ENCODE measurements around the gene NTMT1. TPM values are rescaled to one million over a fixed set of nuclear protein-coding genes. Genes with fewer than 3 reads are reported as not detected.

NTMT1 gene
- total RNA-seq, 1 donor from 2014 or later = 55.1 TPM

GRCh38 chr9:129646252-129646651, 20.3 kb downstream of the NTMT1 start:
- peaks cover 1% of the 10 kb centered on the region for H3K4me1 Mint-ChIP-seq (ENCODE audit: low read depth, unreplicated experiment)
- H3K27ac ChIP-seq (ENCODE audit: low read depth, low read length) = no peak overlapping the region
- no peak for FAIRE-seq

GRCh38 chr9:129646654-129647053, 20.7 kb downstream of the NTMT1 start:
- no peak overlapping the region for H3K4me3 ChIP-seq (ENCODE audit: insufficient read depth, low read depth, low read length)
- DNase-seq (ENCODE audit: low read depth) = no peak
- no peaks in the 10 kb centered on the region for H3K4me1 ChIP-seq (ENCODE audit: insufficient read depth, low read length)
- Mint-ChIP-seq H3K27me3 (ENCODE audit: low read depth, unreplicated experiment) (peaks cover 14% of the 10 kb centered on the region), H3K9me3 (ENCODE audit: unreplicated experiment) (no peaks in the 10 kb centered on the region), H3K4me3 (ENCODE audit: unreplicated experiment) (no peak overlapping the region), H3K27ac (ENCODE audit: unreplicated experiment) (no peak overlapping the region), H3K36me3 (ENCODE audit: low read depth, unreplicated experiment) (peaks cover 2% of the 10 kb centered on the region), H3K4me1 (ENCODE audit: low read depth, unreplicated experiment) (no peaks in the 10 kb centered on the region)
- H3K4me2 ChIP-seq (ENCODE audit: low read length) = no peak overlapping the region
- FAIRE-seq = no peak
- no peak overlapping the region for H3K9ac ChIP-seq (ENCODE audit: low read length)
- H3K36me3 ChIP-seq (ENCODE audit: insufficient read depth, low read length) = no peaks in the 10 kb centered on the region
- H3K79me2 ChIP-seq (ENCODE audit: insufficient read depth, low read length) = peaks cover 3% of the 10 kb centered on the region
- peaks cover 2% of the 10 kb centered on the region for H3K9me3 ChIP-seq (ENCODE audit: insufficient read depth, low read depth, low read length)
- H4K20me1 ChIP-seq (ENCODE audit: insufficient read depth, low read length) = peaks cover 2% of the 10 kb centered on the region
- no peak overlapping the region for H2AFZ ChIP-seq (ENCODE audit: low read depth, low read length)
- no peak overlapping the region for H3K27ac ChIP-seq (ENCODE audit: low read depth, low read length)
- no peaks in the 10 kb centered on the region for H3K27me3 ChIP-seq (ENCODE audit: insufficient read depth, low read length)
- TF ChIP-seq CTCF (IDR thresholded peaks at IDR 0.05; ENCODE audit: insufficient read depth, low read depth, low read length) (no peak), EZH2 (IDR thresholded peaks at IDR 0.05; ENCODE audit: insufficient read depth, low read length) (no peak)

More at GRCh38 chr9:129646252-129646651, 20.3 kb downstream of the NTMT1 start:
- Histone ChIP-seq H3K9me3 (ENCODE audit: insufficient read depth, low read depth, low read length) (peaks cover 2% of the 10 kb centered on the region), H2AFZ (ENCODE audit: low read depth, low read length) (no peak overlapping the region), H3K79me2 (ENCODE audit: insufficient read depth, low read length) (peaks cover 7% of the 10 kb centered on the region), H3K36me3 (ENCODE audit: insufficient read depth, low read length) (no peaks in the 10 kb centered on the region), H4K20me1 (ENCODE audit: insufficient read depth, low read length) (peaks cover 6% of the 10 kb centered on the region), H3K4me3 (ENCODE audit: insufficient read depth, low read depth, low read length) (no peak overlapping the region), H3K4me1 (ENCODE audit: insufficient read depth, low read length) (peaks cover 1% of the 10 kb centered on the region), H3K27me3 (ENCODE audit: insufficient read depth, low read length) (no peaks in the 10 kb centered on the region), H3K9ac (ENCODE audit: low read length) (no peak overlapping the region), H3K4me2 (ENCODE audit: low read length) (no peak overlapping the region)
- Mint-ChIP-seq H3K9me3 (ENCODE audit: unreplicated experiment) (no peaks in the 10 kb centered on the region), H3K27me3 (ENCODE audit: low read depth, unreplicated experiment) (peaks cover 11% of the 10 kb centered on the region), H3K36me3 (ENCODE audit: low read depth, unreplicated experiment) (peaks cover 2% of the 10 kb centered on the region), H3K27ac (ENCODE audit: unreplicated experiment) (no peak overlapping the region), H3K4me3 (ENCODE audit: unreplicated experiment) (no peak overlapping the region)
- TF ChIP-seq EZH2 (IDR thresholded peaks at IDR 0.05; ENCODE audit: insufficient read depth, low read length) = no peak
- TF ChIP-seq CTCF (IDR thresholded peaks at IDR 0.05; ENCODE audit: insufficient read depth, low read depth, low read length) = no peak
- DNase-seq (ENCODE audit: low read depth) = no peak

GRCh38 chr9:129647635-129648034, 21.7 kb downstream of the NTMT1 start:
- Histone ChIP-seq H3K4me3 (ENCODE audit: insufficient read depth, low read depth, low read length) (no peak overlapping the region), H4K20me1 (ENCODE audit: insufficient read depth, low read length) (no peaks in the 10 kb centered on the region), H3K4me1 (ENCODE audit: insufficient read depth, low read length) (no peaks in the 10 kb centered on the region), H3K9me3 (ENCODE audit: insufficient read depth, low read depth, low read length) (peaks cover 2% of the 10 kb centered on the region), H3K79me2 (ENCODE audit: insufficient read depth, low read length) (no peaks in the 10 kb centered on the region), H3K36me3 (ENCODE audit: insufficient read depth, low read length) (no peaks in the 10 kb centered on the region), H3K27me3 (ENCODE audit: insufficient read depth, low read length) (no peaks in the 10 kb centered on the region), H3K27ac (ENCODE audit: low read depth, low read length) (no peak overlapping the region), H2AFZ (ENCODE audit: low read depth, low read length) (no peak overlapping the region), H3K9ac (ENCODE audit: low read length) (no peak overlapping the region), H3K4me2 (ENCODE audit: low read length) (no peak overlapping the region)
- DNase-seq (ENCODE audit: low read depth) (no peak), FAIRE-seq (no peak)
- Mint-ChIP-seq H3K9me3 (ENCODE audit: unreplicated experiment) (no peaks in the 10 kb centered on the region), H3K36me3 (ENCODE audit: low read depth, unreplicated experiment) (peaks cover 2% of the 10 kb centered on the region), H3K27me3 (ENCODE audit: low read depth, unreplicated experiment) (peaks cover 14% of the 10 kb centered on the region), H3K27ac (ENCODE audit: unreplicated experiment) (peak overlapping the region; percentile 10), H3K4me3 (ENCODE audit: unreplicated experiment) (no peak overlapping the region), H3K4me1 (ENCODE audit: low read depth, unreplicated experiment) (no peaks in the 10 kb centered on the region)
- TF ChIP-seq CTCF (IDR thresholded peaks at IDR 0.05; ENCODE audit: insufficient read depth, low read depth, low read length) (no peak), EZH2 (IDR thresholded peaks at IDR 0.05; ENCODE audit: insufficient read depth, low read length) (no peak)
